ENCODE data around the gene PARD3. TPM values are rescaled to one million over a fixed set of nuclear protein-coding genes. Genes with fewer than 3 reads are reported as not detected.

Gene PARD3
- total RNA-seq, 1 donor from 2014 or later = 35.4 TPM

GRCh38 chr10:34528320-34528719, 286.8 kb downstream of the PARD3 start:
- peaks cover 4% of the 10 kb centered on the region for H3K9me3 Mint-ChIP-seq (ENCODE audit: unreplicated experiment)
- H4K20me1 ChIP-seq (ENCODE audit: insufficient read depth, low read length) = no peaks in the 10 kb centered on the region
- H3K27me3 Mint-ChIP-seq (ENCODE audit: low read depth, unreplicated experiment) = no peaks in the 10 kb centered on the region
- peaks cover 11% of the 10 kb centered on the region for H3K79me2 ChIP-seq (ENCODE audit: insufficient read depth, low read length)
- H2AFZ ChIP-seq (ENCODE audit: low read depth, low read length) = no peak overlapping the region
- H3K27ac ChIP-seq (ENCODE audit: low read depth, low read length) = peak overlapping the region; percentile 96
- H3K36me3 Mint-ChIP-seq (ENCODE audit: low read depth, unreplicated experiment) = no peaks in the 10 kb centered on the region
- peaks cover 40% of the 10 kb centered on the region for H3K4me1 ChIP-seq (ENCODE audit: insufficient read depth, low read length)
- no peaks in the 10 kb centered on the region for H3K27me3 ChIP-seq (ENCODE audit: insufficient read depth, low read length)
- peak overlapping the region; percentile 51 for H3K4me3 Mint-ChIP-seq (ENCODE audit: unreplicated experiment)
- no peaks in the 10 kb centered on the region for H3K9me3 ChIP-seq (ENCODE audit: insufficient read depth, low read depth, low read length)
- H3K4me2 ChIP-seq (ENCODE audit: low read length) = peak overlapping the region; percentile 75
- H3K4me1 Mint-ChIP-seq (ENCODE audit: low read depth, unreplicated experiment) = peaks cover 32% of the 10 kb centered on the region
- DNase-seq (ENCODE audit: low read depth) (peak; percentile 99), FAIRE-seq (peak; percentile 84)
- no peak for TF ChIP-seq EZH2 (IDR thresholded peaks at IDR 0.05; ENCODE audit: insufficient read depth, low read length)
- TF ChIP-seq, protein P1, sequence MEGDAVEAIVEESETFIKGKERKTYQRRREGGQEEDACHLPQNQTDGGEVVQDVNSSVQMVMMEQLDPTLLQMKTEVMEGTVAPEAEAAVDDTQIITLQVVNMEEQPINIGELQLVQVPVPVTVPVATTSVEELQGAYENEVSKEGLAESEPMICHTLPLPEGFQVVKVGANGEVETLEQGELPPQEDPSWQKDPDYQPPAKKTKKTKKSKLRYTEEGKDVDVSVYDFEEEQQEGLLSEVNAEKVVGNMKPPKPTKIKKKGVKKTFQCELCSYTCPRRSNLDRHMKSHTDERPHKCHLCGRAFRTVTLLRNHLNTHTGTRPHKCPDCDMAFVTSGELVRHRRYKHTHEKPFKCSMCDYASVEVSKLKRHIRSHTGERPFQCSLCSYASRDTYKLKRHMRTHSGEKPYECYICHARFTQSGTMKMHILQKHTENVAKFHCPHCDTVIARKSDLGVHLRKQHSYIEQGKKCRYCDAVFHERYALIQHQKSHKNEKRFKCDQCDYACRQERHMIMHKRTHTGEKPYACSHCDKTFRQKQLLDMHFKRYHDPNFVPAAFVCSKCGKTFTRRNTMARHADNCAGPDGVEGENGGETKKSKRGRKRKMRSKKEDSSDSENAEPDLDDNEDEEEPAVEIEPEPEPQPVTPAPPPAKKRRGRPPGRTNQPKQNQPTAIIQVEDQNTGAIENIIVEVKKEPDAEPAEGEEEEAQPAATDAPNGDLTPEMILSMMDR (IDR thresholded peaks at IDR 0.05; ENCODE audit: insufficient read depth, low read depth, low read length) = no peak
- peak overlapping the region; percentile 56 for H3K9ac ChIP-seq (ENCODE audit: low read length)
- peak overlapping the region; percentile 98 for H3K27ac Mint-ChIP-seq (ENCODE audit: unreplicated experiment)
- H3K36me3 ChIP-seq (ENCODE audit: insufficient read depth, low read length) = no peaks in the 10 kb centered on the region
- no peak overlapping the region for H3K4me3 ChIP-seq (ENCODE audit: insufficient read depth, low read depth, low read length)

DNA sequence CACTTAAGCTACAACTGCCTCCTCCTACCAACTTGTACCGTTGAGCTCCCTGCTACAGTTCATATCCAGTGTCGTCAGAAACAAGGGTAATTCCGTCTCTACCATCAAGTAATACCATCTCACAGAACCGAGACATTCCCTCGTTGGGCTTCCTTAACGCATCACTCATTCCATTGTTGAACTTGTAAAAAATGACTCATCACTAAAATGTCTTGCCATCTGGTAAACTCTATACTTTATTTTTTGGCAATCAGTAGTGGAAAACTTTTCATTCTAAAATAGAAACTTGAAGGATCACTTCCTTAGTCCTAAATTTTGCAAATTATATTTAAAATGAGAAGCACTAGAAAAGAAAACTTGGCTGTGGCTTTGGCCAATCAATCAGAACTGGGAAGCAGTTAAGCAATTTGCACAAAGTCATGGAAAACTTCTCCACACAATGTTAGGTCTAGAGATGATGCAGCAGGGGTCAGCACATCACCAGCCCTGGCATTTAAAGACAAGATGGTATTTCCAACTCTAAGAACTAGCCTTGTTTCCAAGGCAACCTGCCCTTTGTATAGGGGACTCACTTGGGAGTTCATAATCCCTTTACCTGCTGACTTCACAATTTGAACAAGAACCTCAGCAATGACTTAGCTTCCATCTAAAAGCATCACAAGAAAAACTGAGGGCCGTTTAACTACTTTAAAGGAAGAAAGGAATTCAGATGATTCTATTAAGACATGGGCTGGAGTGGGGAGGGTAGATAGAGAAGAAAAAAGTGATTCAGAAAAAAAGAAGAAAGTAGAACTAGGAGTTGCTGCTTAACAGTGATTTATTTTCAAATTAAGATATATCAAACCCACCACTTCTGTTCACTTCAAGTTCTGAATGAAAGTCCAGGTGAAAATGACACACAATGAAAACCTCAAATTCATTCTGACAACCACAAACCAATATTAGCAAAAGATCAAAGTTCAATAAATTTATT, 288.1 kb downstream of the PARD3 start:
- H3K36me3 ChIP-seq (ENCODE audit: insufficient read depth, low read length) = no peaks in the 10 kb centered on the region
- peak overlapping the region; percentile 33 for H3K4me3 ChIP-seq (ENCODE audit: insufficient read depth, low read depth, low read length)
- peak; percentile 99 for DNase-seq (ENCODE audit: low read depth)
- H3K4me1 ChIP-seq (ENCODE audit: insufficient read depth, low read length) = peaks cover 45% of the 10 kb centered on the region
- H3K9ac ChIP-seq (ENCODE audit: low read length) = peak overlapping the region; percentile 79
- Mint-ChIP-seq H3K27me3 (ENCODE audit: low read depth, unreplicated experiment) (no peaks in the 10 kb centered on the region), H3K9me3 (ENCODE audit: unreplicated experiment) (peaks cover 4% of the 10 kb centered on the region), H3K4me3 (ENCODE audit: unreplicated experiment) (peak overlapping the region; percentile 64), H3K4me1 (ENCODE audit: low read depth, unreplicated experiment) (peaks cover 33% of the 10 kb centered on the region), H3K27ac (ENCODE audit: unreplicated experiment) (peak overlapping the region; percentile 98), H3K36me3 (ENCODE audit: low read depth, unreplicated experiment) (no peaks in the 10 kb centered on the region)
- H3K27ac ChIP-seq (ENCODE audit: low read depth, low read length) = peak overlapping the region; percentile 96
- peak; percentile 68 for FAIRE-seq
- TF ChIP-seq, protein P1 (IDR thresholded peaks at IDR 0.05; ENCODE audit: insufficient read depth, low read depth, low read length) = peak; percentile 26
- TF ChIP-seq EZH2 (IDR thresholded peaks at IDR 0.05; ENCODE audit: insufficient read depth, low read length) = no peak
- H3K79me2 ChIP-seq (ENCODE audit: insufficient read depth, low read length) = peaks cover 11% of the 10 kb centered on the region
- H4K20me1 ChIP-seq (ENCODE audit: insufficient read depth, low read length) = no peaks in the 10 kb centered on the region
- H2AFZ ChIP-seq (ENCODE audit: low read depth, low read length) = peak overlapping the region; percentile 28
- no peaks in the 10 kb centered on the region for H3K27me3 ChIP-seq (ENCODE audit: insufficient read depth, low read length)
- H3K4me2 ChIP-seq (ENCODE audit: low read length) = peak overlapping the region; percentile 75
- no peaks in the 10 kb centered on the region for H3K9me3 ChIP-seq (ENCODE audit: insufficient read depth, low read depth, low read length)

Measured in astrocyte (in vitro differentiated cells and primary cell).